NOMO-1 treated with DMSO at 0.1 percent for 48 hours (cell line): ENCODE results near the gene RPLP1.
"Not testable (repeated sequence)": the region's sequence is repeated elsewhere in the genome, so short reads cannot be mapped to it uniquely, and the experiment has no call there.

Experiments used
- DNase-seq: peaks from one replicate; lab custom pipeline; 2025; ENCODE audit not compliant: unreplicated experiment; lab: John Stamatoyannopoulos, UW

Gene RPLP1

GRCh38 chr15:69436951-69437350 is 15.7 kb upstream of the RPLP1 start:
- peak; percentile 60 for DNase-seq

- no peak for DNase-seq
Measured at GRCh38 chr15:69439623-69440022, 13.0 kb upstream of the RPLP1 start.

GRCh38 chr15:69443032-69443611 is 9.5 kb upstream of the RPLP1 start:
- no peak for DNase-seq

GRCh38 chr15:69444686-69445085 is 7.9 kb upstream of the RPLP1 start:
- no peak for DNase-seq

GRCh38 chr15:69446953-69447352 is 5.7 kb upstream of the RPLP1 start:
- DNase-seq, result no peak

- not testable (repeated sequence) for DNase-seq
Measured at GRCh38 chr15:69450221-69450620, 2.4 kb upstream of the RPLP1 start.

GRCh38 chr15:69450968-69451695 is 1.5 kb upstream of the RPLP1 start:
- DNase-seq, result no peak

- DNase-seq, result no peak
Measured at GRCh38 chr15:69451951-69452691, 497 bp upstream of the RPLP1 start.

- no peak for DNase-seq
Measured at GRCh38 chr15:69454953-69455352, 2.3 kb downstream of the RPLP1 start.

- no peak for DNase-seq
Measured at GRCh38 chr15:69456208-69457166, 3.9 kb downstream of the RPLP1 start.

- no peak for DNase-seq
Measured at GRCh38 chr15:69457304-69458280, 5.0 kb downstream of the RPLP1 start.

GRCh38 chr15:69459066-69459465 is 6.4 kb downstream of the RPLP1 start:
- no peak for DNase-seq

GRCh38 chr15:69460481-69460880 is 7.9 kb downstream of the RPLP1 start:
- no peak for DNase-seq

- no peak for DNase-seq
Measured at GRCh38 chr15:69462030-69462492, 9.4 kb downstream of the RPLP1 start.

GRCh38 chr15:69462493-69463181 is 10.0 kb downstream of the RPLP1 start:
- DNase-seq, result peak; percentile 94

- DNase-seq, result no peak
Measured at GRCh38 chr15:69463182-69463756, 10.7 kb downstream of the RPLP1 start.

GRCh38 chr15:69465253-69465652 is 12.6 kb downstream of the RPLP1 start:
- no peak for DNase-seq

- DNase-seq, result no peak
Measured at GRCh38 chr15:69466733-69467132, 14.1 kb downstream of the RPLP1 start.

GRCh38 chr15:69467636-69468035 is 15.0 kb downstream of the RPLP1 start:
- DNase-seq, result no peak
